ENCODE data around the gene LRP6. TPM values are rescaled to one million over a fixed set of nuclear protein-coding genes. Genes with fewer than 3 reads are reported as not detected.

The LRP6 gene
- total and polyA plus RNA-seq, 2 of the 8 experiments (the other 6 are each of a cell fraction or from before 2014, with no cell fraction given) = 53.6 to 73.2 TPM

GRCh38 chr12:12195081-12195480 lies 71.8 kb downstream of the LRP6 start:
- POLR2A ChIA-PET (ENCODE audit: partially characterized antibody) = interaction anchor here (1.6 kb wide), 1 partner anchor 26 kb away, joined by 4 read pairs; no protein-coding TSS in a partner anchor
- H3K79me2 ChIP-seq (ENCODE audit: control insufficient read depth in 1 of 2, insufficient read depth in 2 of 2, low read length in 2 of 2) = peaks cover 0 to 67% of the 10 kb centered on the region in 2 experiments; a peak in 2 of 4 replicates
- no peak overlapping the region for H3K9ac ChIP-seq (replicated peaks in 1 of 4; ENCODE audit: extremely low read depth in 1 of 4, low read depth in 3 of 4, low read length in 3 of 4)
- no peak overlapping the region for H2AFZ ChIP-seq (ENCODE audit: low read length)
- FAIRE-seq (no peak), DNase-seq (ENCODE audit: low read depth in 1 of 2, low spot score in 2 of 2) (no peak)
- H4K5ac ChIP-seq (ENCODE audit: insufficient read length, low read depth, low read length) = no peak overlapping the region
- no peaks in the 10 kb centered on the region for H3K4me1 ChIP-seq (replicated peaks in 1 of 4; ENCODE audit: control insufficient read depth in 3 of 4, insufficient read depth in 4 of 4, low read length in 3 of 4)
- no peak overlapping the region for H2BK12ac ChIP-seq (ENCODE audit: low read depth, low read length)
- WGBS, 2 experiments (ENCODE audit: extremely low coverage in 1 of 2, insufficient coverage in 1 of 2, insufficient read length in 1 of 2, insufficient replicate concordance in 2 of 2, low coverage in 1 of 2, low lambda C conversion rate in 2 of 2, missing lambda C conversion rate in 1 of 2) = 94% methylated on average over 3 of the region's 3 CpGs; no CpG with 5 or more reads in 1 of the 2 experiments
- no peaks in the 10 kb centered on the region for H3K9me3 ChIP-seq (ENCODE audit: insufficient read depth in 2 of 2, low read depth in 1 of 2, low read length in 1 of 2)
- H2AK5ac ChIP-seq (ENCODE audit: low read depth, low read length) = no peak overlapping the region
- no peak overlapping the region for H3K27ac ChIP-seq (ENCODE audit: low read depth, low read length)
- H3K23ac ChIP-seq (ENCODE audit: insufficient read length) = no peak overlapping the region
- H2BK5ac ChIP-seq (ENCODE audit: low read depth, low read length) = no peak overlapping the region
- H2BK120ac ChIP-seq (replicated peaks; ENCODE audit: low read depth, low read length) = no peak overlapping the region
- H3K27me3 ChIP-seq (replicated peaks in 1 of 4; ENCODE audit: control insufficient read depth in 3 of 4, extremely low read depth in 1 of 4, insufficient read depth in 3 of 4, low read length in 3 of 4) = no peaks in the 10 kb centered on the region
- no peak overlapping the region for H3K4ac ChIP-seq (replicated peaks; ENCODE audit: insufficient read length, low read depth, low read length)
- no peak overlapping the region for H3K18ac ChIP-seq (ENCODE audit: extremely low read depth, low read length)
- H3K4me3 ChIP-seq (ENCODE audit: extremely low read depth in 1 of 4, insufficient read depth in 2 of 4, low read depth in 3 of 4, low read length in 4 of 4) = no peak overlapping the region
- CTCF ChIA-PET (ENCODE audit: partially characterized antibody) = no interaction called here
- no peak overlapping the region for H4K8ac ChIP-seq (ENCODE audit: extremely low read depth, insufficient read depth, low read length)
- H3K56ac ChIP-seq (replicated peaks; ENCODE audit: insufficient read length, low read depth, low read length) = no peak overlapping the region
- H3K36me3 ChIP-seq (ENCODE audit: control insufficient read depth in 2 of 4, insufficient read depth in 4 of 4, low read length in 3 of 4) = peaks cover 0 to 13% (median 5%) of the 10 kb centered on the region in 4 experiments; a peak in 3 of 8 replicates
- no peak overlapping the region for H4K91ac ChIP-seq (replicated peaks; ENCODE audit: insufficient read length, low read length)
- no peaks in the 10 kb centered on the region for H4K20me1 ChIP-seq (replicated peaks in 1 of 2; ENCODE audit: control insufficient read depth in 1 of 2, insufficient read depth in 2 of 2, low read length in 2 of 2)
- H2BK20ac ChIP-seq (ENCODE audit: low read length) = no peak overlapping the region
- H2BK15ac ChIP-seq (ENCODE audit: low read length) = no peak overlapping the region
- TF ChIP-seq NRF1 (IDR thresholded peaks at IDR 0.05; ENCODE audit: low read depth, low read length) = no peak
- TF ChIP-seq HDAC6 (IDR thresholded peaks at IDR 0.05; ENCODE audit: low read depth, low read length) = no peak
- TF ChIP-seq CEBPB (IDR thresholded peaks at IDR 0.05; ENCODE audit: low read depth, low read length) = no peak
- TF ChIP-seq KDM4A (IDR thresholded peaks at IDR 0.05; ENCODE audit: low read depth, low read length, severe bottlenecking) = no peak
- TF ChIP-seq CBX8 (IDR thresholded peaks at IDR 0.05; ENCODE audit: borderline replicate concordance, low read depth, low read length) = no peak
- TF ChIP-seq ASH2L (IDR thresholded peaks at IDR 0.05; ENCODE audit: low read length) = no peak
- no peak for TF ChIP-seq RFX5 (IDR thresholded peaks at IDR 0.05; ENCODE audit: borderline replicate concordance, low read depth, low read length)
- no peak for TF ChIP-seq GTF2F1 (IDR thresholded peaks at IDR 0.05; ENCODE audit: borderline replicate concordance, low read depth, low read length)
- TF ChIP-seq POU5F1 (IDR thresholded peaks at IDR 0.05; ENCODE audit: low read depth, low read length) = no peak
- TF ChIP-seq RBBP5 (IDR thresholded peaks at IDR 0.05; ENCODE audit: borderline replicate concordance, low read depth, low read length) = no peak
- H3K79me1 ChIP-seq (ENCODE audit: low read depth, low read length) = peaks cover 4% of the 10 kb centered on the region; the same call in 1 of the 2 replicates
- no peak overlapping the region for H3K14ac ChIP-seq (ENCODE audit: insufficient read length)
- H3K4me2 ChIP-seq (ENCODE audit: insufficient read depth in 1 of 2, low read depth in 2 of 2, low read length in 2 of 2) = no peak overlapping the region
- H3K23me2 ChIP-seq (ENCODE audit: low read depth, low read length) = no peaks in the 10 kb centered on the region

All from H1 (cell line).